Liver (tissue), 3 donors: Measurements from ENCODE around the gene CSNK1G1.
"Not testable (repeated sequence)": the region's sequence is repeated elsewhere in the genome, so short reads cannot be mapped to it uniquely, and the experiment has no call there.

Experiments used
- GABPA ChIP-seq, 2 donors: IDR thresholded peaks in 1 of 2; conservative IDR thresholded peaks in 1 of 2; 2 replicates each; pipeline ENCODE4 v1.6.1; 2016; ENCODE audit warnings: antibody characterized with exemption in 2 of 2, mild to moderate bottlenecking in 1 of 2, moderate library complexity in 1 of 2
- HNF4G ChIP-seq: IDR thresholded peaks from 2 replicates; pipeline ENCODE4 v1.6.1; 2016; ENCODE audit warnings: antibody characterized with exemption
- RAD21 ChIP-seq, 2 donors: IDR thresholded peaks; 2 replicates each; pipeline ENCODE4 v1.6.1; 2016; ENCODE audit warnings: antibody characterized with exemption in 2 of 2, mild to moderate bottlenecking in 2 of 2
- YY1 ChIP-seq: IDR thresholded peaks from 2 replicates; pipeline ENCODE4 v1.6.1; 2016; ENCODE audit warnings: antibody characterized with exemption, mild to moderate bottlenecking
- TF ChIP-seq, protein P1 (sequence below): fragments of 150-350 bp; IDR thresholded peaks from 2 replicates; pipeline ENCODE4 v1.5.1; 2017; ENCODE audit warnings: improper control_type of control experiment, low read depth, low read length; ENCODE audit not compliant: missing input control
- donor health status: healthy.
- donor health status: healthy.

DNA sequence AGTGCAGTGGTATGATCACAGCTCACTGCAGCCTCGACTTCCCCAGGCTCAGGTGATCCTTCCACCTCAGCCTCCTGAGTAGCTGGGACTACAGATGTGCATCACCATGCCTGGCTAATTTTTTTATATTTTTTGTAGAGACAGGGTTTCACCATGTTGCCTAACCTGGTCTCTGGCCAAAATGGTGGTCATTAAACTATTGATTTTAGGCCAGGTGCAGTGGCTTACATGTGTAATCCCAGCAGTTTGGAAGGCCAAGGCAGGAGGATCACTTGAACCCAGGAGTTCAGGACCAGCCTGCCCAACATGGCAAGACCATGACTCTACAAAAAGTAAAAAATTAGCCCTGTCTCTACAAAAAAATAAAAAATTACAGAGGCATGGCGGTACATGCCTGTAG, 235.7 kb downstream of the CSNK1G1 start:
- TF ChIP-seq GABPA (IDR thresholded peaks at IDR 0.05 in 1 of 2, conservative IDR thresholded peaks at IDR 0.05 in 1 of 2); HNF4G; RAD21 (IDR thresholded peaks at IDR 0.05): not testable (repeated sequence)
- TF ChIP-seq YY1, result peak; percentile 62
- TF ChIP-seq, protein P1, sequence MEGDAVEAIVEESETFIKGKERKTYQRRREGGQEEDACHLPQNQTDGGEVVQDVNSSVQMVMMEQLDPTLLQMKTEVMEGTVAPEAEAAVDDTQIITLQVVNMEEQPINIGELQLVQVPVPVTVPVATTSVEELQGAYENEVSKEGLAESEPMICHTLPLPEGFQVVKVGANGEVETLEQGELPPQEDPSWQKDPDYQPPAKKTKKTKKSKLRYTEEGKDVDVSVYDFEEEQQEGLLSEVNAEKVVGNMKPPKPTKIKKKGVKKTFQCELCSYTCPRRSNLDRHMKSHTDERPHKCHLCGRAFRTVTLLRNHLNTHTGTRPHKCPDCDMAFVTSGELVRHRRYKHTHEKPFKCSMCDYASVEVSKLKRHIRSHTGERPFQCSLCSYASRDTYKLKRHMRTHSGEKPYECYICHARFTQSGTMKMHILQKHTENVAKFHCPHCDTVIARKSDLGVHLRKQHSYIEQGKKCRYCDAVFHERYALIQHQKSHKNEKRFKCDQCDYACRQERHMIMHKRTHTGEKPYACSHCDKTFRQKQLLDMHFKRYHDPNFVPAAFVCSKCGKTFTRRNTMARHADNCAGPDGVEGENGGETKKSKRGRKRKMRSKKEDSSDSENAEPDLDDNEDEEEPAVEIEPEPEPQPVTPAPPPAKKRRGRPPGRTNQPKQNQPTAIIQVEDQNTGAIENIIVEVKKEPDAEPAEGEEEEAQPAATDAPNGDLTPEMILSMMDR, result not testable (repeated sequence)
